Measurements from ENCODE around the gene SSX4B. TPM values are rescaled to one million over a fixed set of nuclear protein-coding genes. Genes with fewer than 3 reads are reported as not detected.
"Not testable (repeated sequence)": the region's sequence is repeated elsewhere in the genome, so short reads cannot be mapped to it uniquely, and the experiment has no call there.

Gene SSX4B
- not detected in 2 replicates for polyA plus RNA-seq (2011; rRNA removed)
- not detected in 2 replicates for polyA minus RNA-seq (2011; rRNA and poly(A)+ RNA removed)

DNA sequence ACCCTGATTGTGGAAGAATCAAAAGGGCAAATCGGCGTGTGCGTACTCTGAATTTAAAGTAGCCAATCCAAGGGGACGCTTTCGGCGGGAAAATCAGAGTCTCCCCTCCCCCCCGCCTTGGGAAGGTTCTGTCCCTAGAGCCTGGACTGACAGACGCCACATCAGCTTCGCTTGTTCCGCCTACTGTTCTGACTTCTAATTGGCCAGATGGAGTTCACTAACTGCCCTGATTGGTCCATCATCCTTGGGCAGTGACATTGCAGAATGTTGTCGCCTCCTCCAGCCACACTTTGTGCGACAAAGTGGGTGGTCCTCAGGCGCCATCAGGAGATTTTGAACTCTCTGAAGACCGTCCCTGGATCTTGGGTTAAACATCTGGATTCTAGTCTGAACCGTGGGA is at the start of gene SSX4B:
Gene SSX4B, minus strand, starts transcription at position 101 of the 400 bp plus-strand sequence. CDS start 588 bp downstream, outside the sequence.
- H3K36me3 ChIP-seq (ENCODE audit: control insufficient read depth, insufficient read depth, low read length); DNase-seq (ENCODE audit: low read depth); H3K27me3 ChIP-seq (ENCODE audit: control insufficient read depth, insufficient read depth, low read length); CTCF ChIA-PET; H3K4me3 ChIP-seq (ENCODE audit: low read depth, low read length); POLR2A ChIA-PET: not testable (repeated sequence)

DNA sequence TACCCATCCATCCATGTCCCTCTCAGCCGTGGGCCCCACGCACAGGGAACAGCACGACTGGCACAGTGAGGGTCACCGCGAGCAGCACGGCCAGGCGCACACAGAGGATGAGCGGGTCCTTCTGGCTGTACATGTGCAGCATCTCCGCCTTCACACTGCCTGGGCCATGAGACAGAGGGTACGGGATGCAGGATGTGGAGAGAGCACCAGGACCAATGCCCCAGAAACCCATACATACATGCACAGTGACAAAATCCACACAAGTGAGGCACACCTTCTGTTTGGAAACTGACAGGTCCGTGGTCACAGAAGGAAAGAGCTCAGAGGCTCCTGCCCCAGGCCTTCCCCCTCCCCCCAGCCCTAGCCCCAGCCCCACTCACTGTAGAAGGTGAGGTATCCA is 48.8 kb upstream of the SSX4B start:
- Histone ChIP-seq H3K27me3 (ENCODE audit: control insufficient read depth, insufficient read depth, low read length) (no peaks in the 10 kb centered on the region), H3K36me3 (ENCODE audit: control insufficient read depth, insufficient read depth, low read length) (no peaks in the 10 kb centered on the region), H3K4me3 (ENCODE audit: low read depth, low read length) (no peak overlapping the region)
- DNase-seq (ENCODE audit: low read depth) = no peak
- ChIA-PET CTCF (no interaction called here), POLR2A (no interaction called here)
- TF ChIP-seq, protein P1, sequence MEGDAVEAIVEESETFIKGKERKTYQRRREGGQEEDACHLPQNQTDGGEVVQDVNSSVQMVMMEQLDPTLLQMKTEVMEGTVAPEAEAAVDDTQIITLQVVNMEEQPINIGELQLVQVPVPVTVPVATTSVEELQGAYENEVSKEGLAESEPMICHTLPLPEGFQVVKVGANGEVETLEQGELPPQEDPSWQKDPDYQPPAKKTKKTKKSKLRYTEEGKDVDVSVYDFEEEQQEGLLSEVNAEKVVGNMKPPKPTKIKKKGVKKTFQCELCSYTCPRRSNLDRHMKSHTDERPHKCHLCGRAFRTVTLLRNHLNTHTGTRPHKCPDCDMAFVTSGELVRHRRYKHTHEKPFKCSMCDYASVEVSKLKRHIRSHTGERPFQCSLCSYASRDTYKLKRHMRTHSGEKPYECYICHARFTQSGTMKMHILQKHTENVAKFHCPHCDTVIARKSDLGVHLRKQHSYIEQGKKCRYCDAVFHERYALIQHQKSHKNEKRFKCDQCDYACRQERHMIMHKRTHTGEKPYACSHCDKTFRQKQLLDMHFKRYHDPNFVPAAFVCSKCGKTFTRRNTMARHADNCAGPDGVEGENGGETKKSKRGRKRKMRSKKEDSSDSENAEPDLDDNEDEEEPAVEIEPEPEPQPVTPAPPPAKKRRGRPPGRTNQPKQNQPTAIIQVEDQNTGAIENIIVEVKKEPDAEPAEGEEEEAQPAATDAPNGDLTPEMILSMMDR (IDR thresholded peaks at IDR 0.05; ENCODE audit: insufficient read depth, low read depth, low read length) = no peak

DNA sequence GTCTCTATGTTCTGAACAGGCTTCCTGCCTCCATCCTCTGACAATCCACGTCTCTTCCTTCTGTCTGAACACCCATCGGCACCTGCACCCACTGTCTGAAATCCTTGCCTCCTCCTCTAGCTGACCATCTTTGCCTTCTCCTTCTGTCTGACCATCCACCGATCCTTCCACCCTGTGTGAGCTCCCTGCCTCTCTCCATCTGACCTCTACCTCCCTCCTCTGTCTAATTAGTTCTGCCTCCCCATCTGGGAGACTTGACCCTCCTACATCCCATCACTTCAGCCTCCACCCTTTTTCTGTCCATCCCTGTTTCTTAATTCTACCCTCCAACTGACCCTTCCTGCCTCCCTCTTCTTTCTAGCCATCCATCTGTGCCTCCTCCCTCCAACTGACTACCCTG is 48.3 kb upstream of the SSX4B start:
- Histone ChIP-seq H3K36me3 (ENCODE audit: control insufficient read depth, insufficient read depth, low read length) (no peaks in the 10 kb centered on the region), H3K27me3 (ENCODE audit: control insufficient read depth, insufficient read depth, low read length) (no peaks in the 10 kb centered on the region), H3K4me3 (ENCODE audit: low read depth, low read length) (no peak overlapping the region)
- ChIA-PET CTCF (interaction anchor here (0.7 kb wide), 1 partner anchor 801 kb away, joined by 3 read pairs; no protein-coding TSS in a partner anchor), POLR2A (no interaction called here)
- TF ChIP-seq, protein P1 (IDR thresholded peaks at IDR 0.05; ENCODE audit: insufficient read depth, low read depth, low read length) = no peak
- DNase-seq (ENCODE audit: low read depth) = no peak

GRCh38 chrX:48459483-48459882 is 47.7 kb upstream of the SSX4B start:
- CTCF ChIA-PET = interaction anchor here (0.7 kb wide), 1 partner anchor 801 kb away, joined by 3 read pairs; no protein-coding TSS in a partner anchor
- TF ChIP-seq, protein P1 (IDR thresholded peaks at IDR 0.05; ENCODE audit: insufficient read depth, low read depth, low read length) = no peak
- no peak overlapping the region for H3K4me3 ChIP-seq (ENCODE audit: low read depth, low read length)
- no peak for DNase-seq (ENCODE audit: low read depth)
- no peaks in the 10 kb centered on the region for H3K27me3 ChIP-seq (ENCODE audit: control insufficient read depth, insufficient read depth, low read length)
- POLR2A ChIA-PET = no interaction called here
- H3K36me3 ChIP-seq (ENCODE audit: control insufficient read depth, insufficient read depth, low read length) = no peaks in the 10 kb centered on the region

- ChIA-PET POLR2A (no interaction called here), CTCF (no interaction called here)
- no peak for DNase-seq (ENCODE audit: low read depth)
- no peaks in the 10 kb centered on the region for H3K27me3 ChIP-seq (ENCODE audit: control insufficient read depth, insufficient read depth, low read length)
- H3K36me3 ChIP-seq (ENCODE audit: control insufficient read depth, insufficient read depth, low read length) = no peaks in the 10 kb centered on the region
- TF ChIP-seq, protein P1 (IDR thresholded peaks at IDR 0.05; ENCODE audit: insufficient read depth, low read depth, low read length) = no peak
- no peak overlapping the region for H3K4me3 ChIP-seq (ENCODE audit: low read depth, low read length)
Measured at GRCh38 chrX:48458711-48459110, 47.0 kb upstream of the SSX4B start.

GRCh38 chrX:48456628-48457331 is 45.0 kb upstream of the SSX4B start:
- H3K27me3 ChIP-seq (ENCODE audit: control insufficient read depth, insufficient read depth, low read length) = no peaks in the 10 kb centered on the region
- CTCF ChIA-PET = no interaction called here
- no peaks in the 10 kb centered on the region for H3K36me3 ChIP-seq (ENCODE audit: control insufficient read depth, insufficient read depth, low read length)
- POLR2A ChIA-PET = no interaction called here
- H3K4me3 ChIP-seq (ENCODE audit: low read depth, low read length) = no peak overlapping the region
- TF ChIP-seq, protein P1 (IDR thresholded peaks at IDR 0.05; ENCODE audit: insufficient read depth, low read depth, low read length) = no peak
- DNase-seq (ENCODE audit: low read depth) = no peak

All from BJ (cell line).